Suprapubic skin (tissue), 4 donors: ENCODE data around the gene TRAF7.

ENCODE experiments used
- EP300 ChIP-seq: sonication (generic); formaldehyde crosslinking; IDR thresholded peaks from one replicate; pipeline ENCODE4 v1.6.1; 2017; ENCODE audit warnings: antibody characterized with exemption
- POLR2A ChIP-seq, 2 donors: fragments of 450-650 bp; IDR thresholded peaks; one replicate each; pipeline ENCODE4 v1.6.1; 2017; ENCODE audit warnings: antibody characterized with exemption in 2 of 2, mild to moderate bottlenecking in 2 of 2, moderate library complexity in 2 of 2
- POLR2AphosphoS5 ChIP-seq, 3 donors: sonication (generic); formaldehyde crosslinking; IDR thresholded peaks; one replicate each; pipeline ENCODE4 v1.6.1; 2017; ENCODE audit warnings: antibody characterized with exemption in 3 of 3
- TF ChIP-seq, protein P1 (sequence below), 2 donors: fragments of 200-600 bp in 1 of 2; fragments of 450-650 bp in 1 of 2; sonication (generic) in 1 of 2; IDR thresholded peaks; one replicate each; pipeline ENCODE4 v1.5.1; 2016 to 2019; ENCODE audit warnings: antibody characterized with exemption in 2 of 2, mild to moderate bottlenecking in 1 of 2, moderate library complexity in 1 of 2

DNA sequence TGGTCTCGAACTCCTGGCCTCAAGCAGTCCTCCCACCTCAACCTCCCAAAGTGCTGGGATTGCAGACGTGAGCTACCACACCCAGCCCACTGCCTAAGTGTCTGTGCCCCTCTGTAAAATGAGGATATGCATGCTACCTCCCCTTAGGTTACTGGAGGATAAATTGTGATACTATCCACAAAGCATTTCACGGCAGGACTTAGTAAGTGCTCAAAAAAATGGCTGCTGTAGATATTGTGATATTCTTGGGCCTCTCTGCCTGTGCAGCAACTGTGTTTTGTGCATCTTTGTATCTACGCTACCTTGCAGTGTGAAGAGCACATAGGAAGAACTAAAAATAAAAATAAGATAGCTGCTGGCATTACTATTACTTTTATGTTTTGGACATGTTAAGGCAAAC is 42.7 kb downstream of the TRAF7 start:
- TF ChIP-seq, protein P1, sequence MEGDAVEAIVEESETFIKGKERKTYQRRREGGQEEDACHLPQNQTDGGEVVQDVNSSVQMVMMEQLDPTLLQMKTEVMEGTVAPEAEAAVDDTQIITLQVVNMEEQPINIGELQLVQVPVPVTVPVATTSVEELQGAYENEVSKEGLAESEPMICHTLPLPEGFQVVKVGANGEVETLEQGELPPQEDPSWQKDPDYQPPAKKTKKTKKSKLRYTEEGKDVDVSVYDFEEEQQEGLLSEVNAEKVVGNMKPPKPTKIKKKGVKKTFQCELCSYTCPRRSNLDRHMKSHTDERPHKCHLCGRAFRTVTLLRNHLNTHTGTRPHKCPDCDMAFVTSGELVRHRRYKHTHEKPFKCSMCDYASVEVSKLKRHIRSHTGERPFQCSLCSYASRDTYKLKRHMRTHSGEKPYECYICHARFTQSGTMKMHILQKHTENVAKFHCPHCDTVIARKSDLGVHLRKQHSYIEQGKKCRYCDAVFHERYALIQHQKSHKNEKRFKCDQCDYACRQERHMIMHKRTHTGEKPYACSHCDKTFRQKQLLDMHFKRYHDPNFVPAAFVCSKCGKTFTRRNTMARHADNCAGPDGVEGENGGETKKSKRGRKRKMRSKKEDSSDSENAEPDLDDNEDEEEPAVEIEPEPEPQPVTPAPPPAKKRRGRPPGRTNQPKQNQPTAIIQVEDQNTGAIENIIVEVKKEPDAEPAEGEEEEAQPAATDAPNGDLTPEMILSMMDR (IDR thresholded peaks at IDR 0.05) = no peak
- no peak for TF ChIP-seq POLR2AphosphoS5 (IDR thresholded peaks at IDR 0.05)
- TF ChIP-seq POLR2A (IDR thresholded peaks at IDR 0.05) = no peak
- no peak for TF ChIP-seq EP300
